ENCODE data around the gene CYLC2.

Gene CYLC2, protein sequence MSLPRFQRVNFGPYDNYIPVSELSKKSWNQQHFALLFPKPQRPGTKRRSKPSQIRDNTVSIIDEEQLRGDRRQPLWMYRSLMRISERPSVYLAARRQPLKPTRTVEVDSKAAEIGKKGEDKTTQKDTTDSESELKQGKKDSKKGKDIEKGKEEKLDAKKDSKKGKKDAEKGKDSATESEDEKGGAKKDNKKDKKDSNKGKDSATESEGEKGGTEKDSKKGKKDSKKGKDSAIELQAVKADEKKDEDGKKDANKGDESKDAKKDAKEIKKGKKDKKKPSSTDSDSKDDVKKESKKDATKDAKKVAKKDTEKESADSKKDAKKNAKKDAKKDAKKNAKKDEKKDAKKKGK

DNA sequence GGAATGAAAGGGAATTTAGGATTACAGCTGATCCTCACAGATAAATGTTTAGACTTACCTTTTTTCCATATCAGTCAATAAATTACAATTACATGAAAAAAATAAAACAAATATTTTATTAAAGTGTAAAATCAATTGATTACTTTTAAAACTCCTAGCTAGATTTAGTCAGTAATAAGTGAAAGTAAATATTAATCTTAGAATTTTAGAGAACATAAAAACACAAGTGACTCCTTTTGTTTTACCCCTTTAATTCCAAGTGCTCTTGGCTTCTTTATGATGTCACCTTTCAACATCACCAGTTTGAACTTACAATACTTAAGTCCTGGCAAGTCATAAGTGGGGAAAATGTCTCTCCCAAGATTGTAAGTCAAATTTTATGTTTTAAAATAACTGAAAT is at the start of gene CYLC2:
Gene CYLC2, plus strand, starts transcription at position 301 of the 400 bp plus-strand sequence. Its CDS starts 48 bp downstream, at position 349.
- no peak for DNase-seq

DNA sequence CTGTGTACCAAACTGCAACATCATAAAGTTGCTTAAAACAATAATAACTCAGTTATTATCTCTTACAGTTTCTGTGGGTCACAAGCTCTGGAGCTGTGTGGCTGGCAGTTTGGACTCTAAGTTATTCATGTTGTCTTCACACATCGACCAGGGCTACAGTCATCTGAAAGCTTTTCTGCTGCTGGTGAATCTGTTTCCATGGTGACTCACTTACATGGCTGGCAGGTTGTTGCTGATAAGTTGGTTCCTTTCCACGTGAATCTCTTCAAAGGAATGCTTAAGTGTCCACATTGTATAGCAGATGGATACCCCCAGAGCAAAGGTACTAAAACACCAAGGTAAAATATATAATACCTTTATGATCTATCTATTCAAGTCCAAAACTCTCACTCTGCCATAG is 44.8 kb upstream of the CYLC2 start:
- DNase-seq: no peak

DNA sequence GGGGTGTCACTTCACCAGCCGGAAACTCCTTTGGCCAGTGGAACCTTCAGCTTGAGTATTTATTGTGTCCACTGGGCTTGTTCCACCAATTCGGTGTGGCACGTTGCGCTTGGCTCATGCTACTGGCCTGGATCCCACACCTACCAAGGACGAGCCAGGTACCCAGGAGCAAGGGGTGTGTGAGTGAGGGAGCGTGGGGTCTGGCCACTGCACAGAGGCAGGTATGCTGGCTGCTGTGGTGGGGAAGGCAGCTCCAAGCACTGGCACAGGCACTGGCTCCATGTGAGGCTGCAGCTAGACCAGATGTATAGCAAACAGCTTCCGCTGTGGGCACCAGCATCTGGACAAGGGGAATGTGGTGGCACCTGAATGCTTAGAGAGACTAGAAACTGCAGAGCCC is 28.1 kb upstream of the CYLC2 start:
- no peak for DNase-seq

DNA sequence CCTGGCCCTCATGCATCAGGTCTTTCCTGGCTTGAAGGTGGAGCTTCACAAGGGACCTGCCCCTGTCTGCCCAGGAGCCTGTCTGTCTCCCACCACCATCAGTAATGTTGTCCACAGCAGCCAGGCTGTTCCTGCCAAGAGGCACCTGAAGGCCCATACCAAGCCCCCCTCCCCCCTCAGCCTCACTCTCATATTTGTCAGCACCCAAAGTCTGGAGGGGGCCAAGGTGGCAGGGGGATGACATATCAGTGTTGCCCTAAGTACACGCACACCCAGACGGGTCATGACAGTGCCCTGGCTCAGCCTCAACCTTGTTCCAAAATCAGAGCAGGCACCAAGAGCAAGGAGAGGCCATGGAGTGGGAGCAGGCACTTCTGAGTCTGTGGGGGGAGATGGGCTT is 27.2 kb upstream of the CYLC2 start:
- no peak for DNase-seq

DNA sequence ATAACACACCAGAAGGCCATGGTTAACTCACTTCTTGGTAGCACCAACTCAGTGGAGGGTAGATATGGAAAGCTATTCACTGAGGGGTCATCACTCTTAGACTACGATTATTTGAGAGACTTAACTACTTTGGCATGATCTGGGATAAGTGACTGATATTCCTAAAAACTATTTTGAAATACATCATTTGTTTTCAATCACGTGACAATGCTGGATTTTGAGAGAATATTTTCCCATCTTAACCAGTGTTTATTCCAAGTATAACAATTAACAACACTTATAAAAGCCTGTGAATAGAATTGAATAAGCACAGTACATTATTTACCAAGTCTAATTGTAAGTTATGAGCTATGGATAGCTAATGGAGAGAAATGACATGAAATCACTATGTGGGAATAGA is 22.4 kb upstream of the CYLC2 start:
- no peak for DNase-seq

DNA sequence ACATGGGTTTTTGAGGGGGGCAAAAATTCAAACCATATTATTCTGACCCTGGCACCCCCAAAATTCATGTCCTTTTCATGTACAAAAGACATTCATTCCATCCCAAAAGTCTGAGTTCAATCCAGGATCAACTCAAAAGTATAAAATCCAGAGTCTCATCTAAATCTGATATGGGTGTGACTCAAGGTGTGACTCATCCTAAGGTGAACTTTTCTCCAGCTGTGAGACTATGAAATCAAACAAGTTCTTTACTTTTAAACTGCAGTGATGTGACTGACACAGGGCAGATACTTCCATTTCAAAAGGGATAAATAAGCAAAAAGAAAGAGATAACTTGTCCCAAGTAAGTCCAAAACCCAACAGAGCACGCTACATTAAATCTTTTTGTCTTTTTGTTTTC is 20.6 kb upstream of the CYLC2 start:
- no peak for DNase-seq

DNA sequence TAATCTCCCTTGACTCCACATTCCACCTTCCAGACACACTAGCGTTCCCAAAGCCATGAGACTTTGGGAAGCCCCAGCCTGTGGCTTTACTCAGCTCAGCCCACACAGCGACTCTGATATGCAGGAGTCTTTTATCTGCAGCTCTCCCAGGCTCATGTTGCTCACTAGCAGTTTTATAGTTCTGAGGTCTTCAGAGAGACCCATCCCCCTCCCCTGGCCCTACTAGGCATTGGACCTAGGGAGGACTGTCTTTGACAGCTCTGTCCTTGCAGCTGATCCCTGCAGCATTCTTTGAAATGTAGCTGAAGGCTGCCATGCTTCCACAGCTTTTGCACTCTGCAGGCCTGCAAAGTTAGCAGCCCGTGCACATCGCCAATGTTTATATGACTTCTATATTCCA is 19.9 kb upstream of the CYLC2 start:
- no peak for DNase-seq

DNA sequence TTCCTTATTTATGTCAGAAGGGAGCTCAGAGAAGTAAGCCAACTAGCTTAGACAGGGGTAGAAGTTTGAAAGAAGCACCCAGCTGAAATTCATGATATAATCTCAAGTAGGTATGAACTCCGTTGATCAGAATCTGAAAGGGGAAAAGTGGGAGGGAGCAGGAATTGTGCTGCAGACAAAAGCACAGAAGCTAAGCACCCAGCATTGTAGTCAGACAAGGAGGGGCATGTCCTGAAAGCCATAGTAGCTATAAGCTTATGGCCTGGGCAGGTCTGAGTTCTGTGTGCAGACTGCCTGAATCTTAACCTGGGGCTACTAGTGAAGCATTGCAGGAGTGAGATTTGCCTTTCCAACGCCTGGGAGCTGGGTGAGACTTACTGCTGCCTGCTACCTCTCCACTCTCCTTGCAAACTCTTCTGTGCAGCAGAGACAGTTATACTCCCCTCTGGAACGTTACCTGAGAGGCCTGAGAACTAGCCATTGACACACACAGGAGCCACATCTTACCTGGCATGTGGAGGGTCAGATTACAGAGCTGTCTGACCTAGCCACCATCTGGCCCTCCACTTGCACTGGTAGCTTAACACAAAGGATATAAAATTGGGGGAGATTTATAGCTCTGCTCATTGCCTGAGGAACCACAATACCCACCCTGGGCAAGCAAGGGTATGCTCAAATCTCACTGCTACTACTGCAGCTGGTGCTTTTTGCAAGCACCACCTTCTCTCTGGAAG is 9.8 kb upstream of the CYLC2 start:
- no peak for DNase-seq

DNA sequence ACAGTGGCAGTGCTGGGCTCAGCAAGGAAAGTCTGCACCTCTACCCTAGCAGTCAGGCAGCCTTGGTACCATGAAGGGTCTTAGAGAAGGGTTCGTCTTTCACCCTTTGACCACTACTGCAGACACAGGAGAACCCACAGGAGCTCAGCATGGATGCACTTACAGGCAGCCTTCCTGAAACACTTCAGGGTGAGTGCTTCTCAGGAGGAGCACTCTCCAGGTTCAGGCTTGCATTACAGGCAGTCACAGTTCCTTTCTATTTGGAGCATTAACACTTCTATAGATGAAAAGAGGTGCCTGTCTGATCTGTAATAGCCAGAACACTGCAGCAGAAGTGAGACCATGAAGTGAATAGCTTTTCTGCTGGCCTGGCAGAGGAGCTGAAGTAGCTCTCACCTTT is 8.7 kb upstream of the CYLC2 start:
- DNase-seq: no peak

DNA sequence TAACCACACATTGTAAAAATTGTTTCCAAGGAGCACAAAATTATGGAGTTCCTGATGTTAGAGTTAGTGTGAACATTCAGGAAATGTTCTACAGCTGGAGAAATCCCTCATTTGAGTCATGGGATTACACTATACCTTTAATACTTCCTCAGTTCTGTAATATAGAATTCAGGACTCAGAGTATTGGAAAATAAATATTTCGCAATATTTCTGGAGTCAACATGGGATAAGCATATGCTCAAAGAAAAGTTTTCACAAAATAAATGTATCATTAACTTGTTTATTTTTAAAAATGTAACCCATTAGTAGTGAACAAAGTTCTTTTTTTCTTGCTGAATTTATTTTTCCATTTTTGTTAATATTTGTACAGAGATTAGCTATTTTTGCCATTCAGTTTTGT is 8.6 kb downstream of the CYLC2 start:
- DNase-seq: no peak

DNA sequence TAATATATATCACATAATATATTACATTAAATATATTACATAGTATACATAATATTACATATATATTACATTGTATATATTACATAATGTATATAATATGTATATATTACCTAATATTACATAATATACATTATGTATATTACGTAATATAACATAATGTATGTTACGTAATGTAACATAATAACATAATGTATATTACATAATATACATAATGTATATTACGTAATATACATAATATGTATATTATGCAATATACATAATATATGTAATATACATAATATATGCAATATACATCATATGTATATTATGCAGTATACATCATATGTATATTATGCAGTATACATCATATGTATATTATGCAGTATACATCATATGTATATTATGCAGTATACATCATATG is 19.1 kb downstream of the CYLC2 start:
- no peak for DNase-seq

DNA sequence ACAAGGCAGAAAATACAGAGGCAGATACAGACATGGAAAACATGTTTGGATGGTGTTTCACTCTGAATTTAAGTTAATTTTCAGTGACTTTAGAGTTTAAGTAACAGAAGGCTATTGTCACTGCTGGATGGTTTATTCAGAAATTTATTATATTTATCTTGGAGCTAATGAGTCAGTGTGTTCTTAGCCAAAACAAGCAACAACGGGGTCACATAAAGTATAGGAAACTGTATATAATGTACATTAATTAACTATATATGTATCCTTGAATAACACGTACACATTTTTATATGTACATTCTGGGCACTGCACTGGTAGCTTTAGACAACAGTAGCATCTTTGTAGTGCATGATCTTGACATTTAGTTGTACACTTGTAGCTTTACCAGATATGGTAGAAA is 30.7 kb downstream of the CYLC2 start:
- no peak for DNase-seq

DNA sequence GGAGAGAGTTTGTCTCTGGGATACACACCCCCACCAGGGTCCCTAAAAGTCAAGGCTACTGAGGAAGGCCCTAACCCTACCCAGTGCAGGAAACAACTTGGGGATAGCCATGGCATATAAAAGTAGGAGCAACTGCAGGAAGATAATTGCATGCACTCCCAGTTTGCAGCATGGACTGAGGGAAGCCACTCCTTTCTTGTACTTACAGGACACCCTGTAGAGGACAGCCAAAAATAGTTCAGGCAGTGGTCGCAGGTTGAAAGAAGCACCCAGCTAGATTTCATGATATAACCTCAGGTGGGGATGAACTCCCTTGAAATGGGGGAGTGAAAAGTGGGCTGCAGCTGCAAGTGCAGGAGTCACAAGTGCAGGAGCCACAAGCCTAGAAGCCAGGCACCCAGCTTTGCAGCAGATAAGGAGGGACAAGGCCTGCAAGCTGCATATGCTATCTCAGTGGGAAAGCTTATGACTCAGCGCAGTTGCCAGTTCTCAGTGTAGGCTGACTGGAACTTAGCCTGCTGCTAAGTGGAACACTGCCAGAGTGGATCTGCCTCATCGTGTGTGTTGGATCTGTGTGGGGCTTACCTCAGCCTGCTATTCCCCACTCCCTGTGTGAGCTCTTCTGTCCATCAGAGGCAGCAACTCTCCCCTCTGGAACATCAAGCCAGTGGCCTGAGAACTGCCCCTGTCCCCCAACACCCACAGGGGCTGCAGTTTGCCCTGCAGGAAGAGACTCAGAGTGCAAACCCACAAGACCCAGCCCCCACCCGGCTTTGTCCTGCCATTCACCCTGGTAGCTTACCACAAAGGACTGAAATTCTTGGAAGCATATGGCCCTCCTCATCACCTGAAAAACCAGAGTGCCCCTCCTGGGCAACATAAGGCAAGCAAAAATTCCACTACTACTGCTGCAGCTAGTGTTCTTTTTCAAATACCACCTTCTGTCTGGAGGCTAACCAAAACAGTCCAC is 42.7 kb downstream of the CYLC2 start:
- no peak for DNase-seq

DNA sequence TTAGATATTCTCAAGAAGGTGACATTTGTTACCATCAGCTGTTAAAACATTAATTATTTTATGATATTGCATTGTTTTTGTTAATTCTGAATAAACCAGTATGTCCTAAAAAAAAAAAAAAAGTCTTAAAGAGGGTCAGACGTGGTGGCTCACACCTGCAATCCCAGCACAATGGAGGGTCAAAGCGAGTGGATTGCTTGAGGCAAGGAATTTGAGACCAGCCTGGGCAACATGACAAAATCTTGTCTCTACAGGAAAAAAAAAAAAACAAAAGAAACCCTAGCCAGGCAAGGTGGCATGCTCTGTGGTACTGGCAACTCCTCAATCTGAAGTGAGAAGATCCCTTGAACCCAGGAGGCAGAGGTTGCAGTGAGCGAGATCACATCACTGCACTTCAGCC is 46.8 kb downstream of the CYLC2 start:
- no peak for DNase-seq

Measured in GF-D8 (cell line).